ENCODE measurements around the gene CNOT1. TPM values are rescaled to one million over a fixed set of nuclear protein-coding genes. Genes with fewer than 3 reads are reported as not detected.

Gene CNOT1
- polyA plus RNA-seq, 1 experiment = 151 TPM

DNA sequence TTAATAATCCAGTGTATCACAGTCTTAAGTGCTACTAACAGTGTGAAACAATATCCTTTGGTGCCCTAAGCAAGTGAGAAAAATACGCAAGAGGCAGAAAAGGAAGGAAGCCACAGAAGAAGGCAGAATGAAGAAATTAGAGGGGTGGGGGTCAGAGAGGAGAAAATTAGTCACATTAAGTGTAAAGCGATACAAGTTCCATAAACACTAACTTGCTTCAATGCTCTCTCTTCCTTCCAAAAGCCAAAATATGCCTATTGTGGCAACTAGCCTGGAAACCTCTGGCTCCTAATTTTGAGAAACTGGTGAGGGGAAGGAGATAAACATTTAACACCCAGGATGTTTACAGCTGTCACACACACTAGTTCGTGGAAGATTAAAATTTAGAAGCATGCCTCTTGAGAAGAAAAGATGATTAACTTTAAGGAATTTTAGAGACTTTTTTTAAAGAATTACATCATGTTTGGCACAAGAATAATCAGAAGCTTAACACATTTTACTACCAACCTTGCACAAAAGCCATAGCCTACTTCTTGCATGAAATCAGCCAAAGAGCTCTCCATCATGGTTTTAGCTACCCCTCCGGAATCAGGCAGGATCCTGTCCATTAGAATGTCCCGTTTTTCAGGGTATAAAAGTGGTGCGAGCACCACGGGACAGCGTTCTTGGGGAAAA, 44.7 kb downstream of the CNOT1 start:
- ChIA-PET CTCF (interaction anchor here (0.6 to 1.5 kb wide), 3 partner anchors 60 to 171 kb away, joined by 3 to 7 read pairs (median 4); no protein-coding TSS in a partner anchor), POLR2A (interaction anchor here (0.6 kb wide), 1 partner anchor 33 kb away, joined by 3 read pairs; no protein-coding TSS in a partner anchor)
- DNase-seq (ENCODE audit: low read depth, low spot score) = no peak
- H3K27me3 ChIP-seq (ENCODE audit: control insufficient read depth, insufficient read depth, low read length) = no peaks in the 10 kb centered on the region
- TF ChIP-seq, protein P1, sequence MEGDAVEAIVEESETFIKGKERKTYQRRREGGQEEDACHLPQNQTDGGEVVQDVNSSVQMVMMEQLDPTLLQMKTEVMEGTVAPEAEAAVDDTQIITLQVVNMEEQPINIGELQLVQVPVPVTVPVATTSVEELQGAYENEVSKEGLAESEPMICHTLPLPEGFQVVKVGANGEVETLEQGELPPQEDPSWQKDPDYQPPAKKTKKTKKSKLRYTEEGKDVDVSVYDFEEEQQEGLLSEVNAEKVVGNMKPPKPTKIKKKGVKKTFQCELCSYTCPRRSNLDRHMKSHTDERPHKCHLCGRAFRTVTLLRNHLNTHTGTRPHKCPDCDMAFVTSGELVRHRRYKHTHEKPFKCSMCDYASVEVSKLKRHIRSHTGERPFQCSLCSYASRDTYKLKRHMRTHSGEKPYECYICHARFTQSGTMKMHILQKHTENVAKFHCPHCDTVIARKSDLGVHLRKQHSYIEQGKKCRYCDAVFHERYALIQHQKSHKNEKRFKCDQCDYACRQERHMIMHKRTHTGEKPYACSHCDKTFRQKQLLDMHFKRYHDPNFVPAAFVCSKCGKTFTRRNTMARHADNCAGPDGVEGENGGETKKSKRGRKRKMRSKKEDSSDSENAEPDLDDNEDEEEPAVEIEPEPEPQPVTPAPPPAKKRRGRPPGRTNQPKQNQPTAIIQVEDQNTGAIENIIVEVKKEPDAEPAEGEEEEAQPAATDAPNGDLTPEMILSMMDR (IDR thresholded peaks at IDR 0.05; ENCODE audit: low read depth, low read length) = no peak
- H3K4me3 ChIP-seq (ENCODE audit: low read depth, low read length) = no peak overlapping the region
- H3K27ac ChIP-seq (ENCODE audit: low read depth, low read length) = no peak overlapping the region
- no peaks in the 10 kb centered on the region for H3K9me3 ChIP-seq (ENCODE audit: control insufficient read depth, insufficient read depth, low read length)

GRCh38 chr16:58582971-58583765, 46.5 kb downstream of the CNOT1 start:
- H3K27me3 ChIP-seq (ENCODE audit: control insufficient read depth, insufficient read depth, low read length) = no peaks in the 10 kb centered on the region
- no peak overlapping the region for H3K27ac ChIP-seq (ENCODE audit: low read depth, low read length)
- TF ChIP-seq, protein P1 (IDR thresholded peaks at IDR 0.05; ENCODE audit: low read depth, low read length) = no peak
- CTCF ChIA-PET = no interaction called here
- no peaks in the 10 kb centered on the region for H3K9me3 ChIP-seq (ENCODE audit: control insufficient read depth, insufficient read depth, low read length)
- no peak overlapping the region for H3K4me3 ChIP-seq (ENCODE audit: low read depth, low read length)
- DNase-seq (ENCODE audit: low read depth, low spot score) = no peak
- POLR2A ChIA-PET = interaction anchor here (0.6 kb wide), 1 partner anchor 16 kb away, joined by 3 read pairs; no protein-coding TSS in a partner anchor

DNA sequence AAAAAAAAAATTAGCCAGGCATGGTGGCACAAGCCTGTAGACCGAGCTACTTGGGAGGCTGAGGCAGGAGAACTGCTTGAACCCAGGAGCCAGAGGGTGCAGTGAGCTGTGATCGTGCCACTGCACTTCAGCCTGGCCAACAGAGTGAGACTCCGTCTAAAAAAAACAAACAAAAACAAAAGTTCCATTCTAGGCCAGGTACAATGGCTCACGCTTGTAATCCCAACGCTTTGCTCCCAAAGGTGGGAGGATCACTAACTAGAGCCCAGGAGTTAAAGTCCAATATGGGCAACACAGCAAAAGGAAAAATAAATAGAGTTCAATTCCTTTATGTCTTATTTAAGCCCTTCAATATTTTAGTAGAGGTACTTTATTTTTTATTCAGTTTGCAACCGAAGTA, 47.5 kb downstream of the CNOT1 start:
- TF ChIP-seq, protein P1 (IDR thresholded peaks at IDR 0.05; ENCODE audit: low read depth, low read length) = no peak
- CTCF ChIA-PET = no interaction called here
- H3K4me3 ChIP-seq (ENCODE audit: low read depth, low read length) = no peak overlapping the region

DNA sequence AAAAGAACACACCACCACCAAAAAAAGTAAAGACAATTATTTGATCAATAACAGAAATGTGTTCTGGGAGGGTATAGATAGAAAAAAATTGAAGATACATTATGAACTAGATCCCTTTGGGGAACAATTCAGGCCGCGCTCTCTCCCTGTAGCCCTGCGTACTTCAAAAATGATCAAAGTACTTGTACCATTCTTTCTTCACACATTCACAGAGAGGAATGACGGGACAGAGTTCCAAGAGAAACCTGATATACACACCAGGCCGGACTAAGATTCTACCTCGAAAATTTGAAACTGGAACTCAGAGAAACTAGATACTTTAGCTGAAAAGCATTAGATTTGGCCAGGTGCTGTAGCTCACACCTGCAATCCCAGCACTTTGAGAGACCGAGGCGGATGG, 50.0 kb downstream of the CNOT1 start:
- ChIA-PET CTCF (no interaction called here), POLR2A (no interaction called here)
- H3K27ac ChIP-seq (ENCODE audit: low read depth, low read length) = no peak overlapping the region
- H3K4me3 ChIP-seq (ENCODE audit: low read depth, low read length) = no peak overlapping the region
- H3K9me3 ChIP-seq (ENCODE audit: control insufficient read depth, insufficient read depth, low read length) = no peaks in the 10 kb centered on the region
- H3K27me3 ChIP-seq (ENCODE audit: control insufficient read depth, insufficient read depth, low read length) = no peaks in the 10 kb centered on the region
- DNase-seq (ENCODE audit: low read depth, low spot score) = no peak
- TF ChIP-seq, protein P1 (IDR thresholded peaks at IDR 0.05; ENCODE audit: low read depth, low read length) = no peak

More for the DNA sequence above, 47.5 kb downstream of the CNOT1 start:
- Histone ChIP-seq H3K27me3 (ENCODE audit: control insufficient read depth, insufficient read depth, low read length) (no peaks in the 10 kb centered on the region), H3K9me3 (ENCODE audit: control insufficient read depth, insufficient read depth, low read length) (no peaks in the 10 kb centered on the region), H3K27ac (ENCODE audit: low read depth, low read length) (no peak overlapping the region)
- DNase-seq (ENCODE audit: low read depth, low spot score) = no peak
- POLR2A ChIA-PET = no interaction called here

DNA sequence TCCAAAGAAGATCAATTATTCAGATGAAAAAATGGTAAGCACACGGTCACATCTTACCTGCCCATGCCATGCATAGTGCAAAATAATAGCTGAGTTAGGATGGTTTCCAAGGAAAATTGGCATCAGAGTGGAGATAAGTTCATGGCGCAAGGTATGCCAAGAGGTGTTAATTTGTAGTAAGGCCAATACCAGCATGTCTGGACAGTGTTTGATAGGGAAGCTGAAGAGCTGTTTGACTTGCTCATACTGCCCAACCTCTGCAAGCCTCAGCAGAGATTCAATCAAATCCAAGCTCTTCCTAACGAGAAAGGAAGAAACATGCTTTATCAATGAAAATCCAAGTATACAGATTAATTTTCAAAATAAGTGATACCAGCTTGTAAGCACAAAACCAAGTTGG, 51.0 kb downstream of the CNOT1 start:
- Histone ChIP-seq H3K27me3 (ENCODE audit: control insufficient read depth, insufficient read depth, low read length) (no peaks in the 10 kb centered on the region), H3K9me3 (ENCODE audit: control insufficient read depth, insufficient read depth, low read length) (no peaks in the 10 kb centered on the region), H3K4me3 (ENCODE audit: low read depth, low read length) (no peak overlapping the region), H3K27ac (ENCODE audit: low read depth, low read length) (no peak overlapping the region)
- DNase-seq (ENCODE audit: low read depth, low spot score) = no peak
- TF ChIP-seq, protein P1 (IDR thresholded peaks at IDR 0.05; ENCODE audit: low read depth, low read length) = no peak
- POLR2A ChIA-PET = interaction anchor here (0.5 to 0.7 kb wide), 2 partner anchors 33 to 52 kb away, joined by 4 to 5 read pairs; no protein-coding TSS in a partner anchor
- CTCF ChIA-PET = no interaction called here

Measured in AG04450 (cell line).